Measurements from ENCODE around the gene CPB2.

- TF ChIP-seq POLR2AphosphoS5 (IDR thresholded peaks at IDR 0.05) (no peak), POLR2A (IDR thresholded peaks at IDR 0.05) (no peak)
- TF ChIP-seq, protein P1, sequence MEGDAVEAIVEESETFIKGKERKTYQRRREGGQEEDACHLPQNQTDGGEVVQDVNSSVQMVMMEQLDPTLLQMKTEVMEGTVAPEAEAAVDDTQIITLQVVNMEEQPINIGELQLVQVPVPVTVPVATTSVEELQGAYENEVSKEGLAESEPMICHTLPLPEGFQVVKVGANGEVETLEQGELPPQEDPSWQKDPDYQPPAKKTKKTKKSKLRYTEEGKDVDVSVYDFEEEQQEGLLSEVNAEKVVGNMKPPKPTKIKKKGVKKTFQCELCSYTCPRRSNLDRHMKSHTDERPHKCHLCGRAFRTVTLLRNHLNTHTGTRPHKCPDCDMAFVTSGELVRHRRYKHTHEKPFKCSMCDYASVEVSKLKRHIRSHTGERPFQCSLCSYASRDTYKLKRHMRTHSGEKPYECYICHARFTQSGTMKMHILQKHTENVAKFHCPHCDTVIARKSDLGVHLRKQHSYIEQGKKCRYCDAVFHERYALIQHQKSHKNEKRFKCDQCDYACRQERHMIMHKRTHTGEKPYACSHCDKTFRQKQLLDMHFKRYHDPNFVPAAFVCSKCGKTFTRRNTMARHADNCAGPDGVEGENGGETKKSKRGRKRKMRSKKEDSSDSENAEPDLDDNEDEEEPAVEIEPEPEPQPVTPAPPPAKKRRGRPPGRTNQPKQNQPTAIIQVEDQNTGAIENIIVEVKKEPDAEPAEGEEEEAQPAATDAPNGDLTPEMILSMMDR (IDR thresholded peaks at IDR 0.05), result no peak
Measured at GRCh38 chr13:46150134-46150693, 45.4 kb upstream of the CPB2 start.

All from sigmoid colon (tissue), 4 donors.